ENCODE results near the gene MFGE8. TPM values are rescaled to one million over a fixed set of nuclear protein-coding genes. Genes with fewer than 3 reads are reported as not detected.
"Not testable (repeated sequence)": the region's sequence is repeated elsewhere in the genome, so short reads cannot be mapped to it uniquely, and the experiment has no call there.

Gene MFGE8
- total RNA-seq, 4 donors from 2014 or later: 51.8 to 156 (median 78.3) TPM

- H3K27ac ChIP-seq: no peak overlapping the region
- peaks cover 0 to 5% (median 0%) of the 10 kb centered on the region in 4 donors for H3K9me3 ChIP-seq
These were observed 19.7 kb upstream of the MFGE8 start for GRCh38 chr15:88932875-88933330.

GRCh38 chr15:88932271-88932874 lies 19.2 kb upstream of the MFGE8 start:
- no peaks in the 10 kb centered on the region for H3K4me1 ChIP-seq
- no peaks in the 10 kb centered on the region for H3K27me3 ChIP-seq
- H3K27ac ChIP-seq: peak overlapping the region in 1 of 4 donors; percentile 5
- peaks cover 0 to 5% (median 0%) of the 10 kb centered on the region in 4 donors for H3K9me3 ChIP-seq
- TF ChIP-seq CTCF (IDR thresholded peaks at IDR 0.05): no peak
- TF ChIP-seq POLR2A (IDR thresholded peaks at IDR 0.05): no peak
- no peak overlapping the region for H3K4me3 ChIP-seq
- no peak for DNase-seq
- H3K36me3 ChIP-seq: no peaks in the 10 kb centered on the region

More at GRCh38 chr15:88932875-88933330, 19.7 kb upstream of the MFGE8 start:
- Histone ChIP-seq H3K27me3 (no peaks in the 10 kb centered on the region), H3K4me3 (no peak overlapping the region), H3K36me3 (no peaks in the 10 kb centered on the region), H3K4me1 (no peaks in the 10 kb centered on the region)
- TF ChIP-seq POLR2A (IDR thresholded peaks at IDR 0.05) (no peak), CTCF (IDR thresholded peaks at IDR 0.05) (no peak)
- no peak for DNase-seq

GRCh38 chr15:88930579-88930978 lies 17.4 kb upstream of the MFGE8 start:
- Histone ChIP-seq H3K36me3 (no peaks in the 10 kb centered on the region), H3K9me3 (peaks cover 0 to 5% (median 0%) of the 10 kb centered on the region in 4 donors), H3K27ac (no peak overlapping the region), H3K4me1 (no peaks in the 10 kb centered on the region), H3K4me3 (no peak overlapping the region), H3K27me3 (no peaks in the 10 kb centered on the region)
- no peak for DNase-seq
- TF ChIP-seq POLR2A (IDR thresholded peaks at IDR 0.05) (no peak), CTCF (IDR thresholded peaks at IDR 0.05) (no peak)

- not testable (repeated sequence) for H3K4me3 ChIP-seq, H3K27me3 ChIP-seq, DNase-seq, H3K4me1 ChIP-seq, H3K27ac ChIP-seq, H3K9me3 ChIP-seq, H3K36me3 ChIP-seq
These were observed 16.3 kb upstream of the MFGE8 start for GRCh38 chr15:88929358-88930098.

- H3K27me3 ChIP-seq, H3K36me3 ChIP-seq, H3K9me3 ChIP-seq, DNase-seq, H3K4me3 ChIP-seq, H3K4me1 ChIP-seq, H3K27ac ChIP-seq: not testable (repeated sequence)
These were observed 15.0 kb upstream of the MFGE8 start for GRCh38 chr15:88928192-88928591.

- not testable (repeated sequence) for H3K4me1 ChIP-seq, H3K36me3 ChIP-seq, DNase-seq, H3K27ac ChIP-seq, H3K27me3 ChIP-seq, H3K4me3 ChIP-seq, H3K9me3 ChIP-seq
These were observed 12.5 kb upstream of the MFGE8 start for GRCh38 chr15:88925648-88926047.

GRCh38 chr15:88920892-88921435 lies 7.8 kb upstream of the MFGE8 start:
- not testable (repeated sequence) for H3K9me3 ChIP-seq, H3K4me1 ChIP-seq, H3K4me3 ChIP-seq, H3K27me3 ChIP-seq, H3K27ac ChIP-seq, H3K36me3 ChIP-seq, DNase-seq

Measured in Peyer's patch (tissue), 4 donors.